ENCODE data around the gene VEZF1. TPM values are rescaled to one million over a fixed set of nuclear protein-coding genes. Genes with fewer than 3 reads are reported as not detected.

The VEZF1 gene
- total and polyA plus RNA-seq, 2 experiments from 2014 or later, result 36.0 to 67.7 TPM

DNA sequence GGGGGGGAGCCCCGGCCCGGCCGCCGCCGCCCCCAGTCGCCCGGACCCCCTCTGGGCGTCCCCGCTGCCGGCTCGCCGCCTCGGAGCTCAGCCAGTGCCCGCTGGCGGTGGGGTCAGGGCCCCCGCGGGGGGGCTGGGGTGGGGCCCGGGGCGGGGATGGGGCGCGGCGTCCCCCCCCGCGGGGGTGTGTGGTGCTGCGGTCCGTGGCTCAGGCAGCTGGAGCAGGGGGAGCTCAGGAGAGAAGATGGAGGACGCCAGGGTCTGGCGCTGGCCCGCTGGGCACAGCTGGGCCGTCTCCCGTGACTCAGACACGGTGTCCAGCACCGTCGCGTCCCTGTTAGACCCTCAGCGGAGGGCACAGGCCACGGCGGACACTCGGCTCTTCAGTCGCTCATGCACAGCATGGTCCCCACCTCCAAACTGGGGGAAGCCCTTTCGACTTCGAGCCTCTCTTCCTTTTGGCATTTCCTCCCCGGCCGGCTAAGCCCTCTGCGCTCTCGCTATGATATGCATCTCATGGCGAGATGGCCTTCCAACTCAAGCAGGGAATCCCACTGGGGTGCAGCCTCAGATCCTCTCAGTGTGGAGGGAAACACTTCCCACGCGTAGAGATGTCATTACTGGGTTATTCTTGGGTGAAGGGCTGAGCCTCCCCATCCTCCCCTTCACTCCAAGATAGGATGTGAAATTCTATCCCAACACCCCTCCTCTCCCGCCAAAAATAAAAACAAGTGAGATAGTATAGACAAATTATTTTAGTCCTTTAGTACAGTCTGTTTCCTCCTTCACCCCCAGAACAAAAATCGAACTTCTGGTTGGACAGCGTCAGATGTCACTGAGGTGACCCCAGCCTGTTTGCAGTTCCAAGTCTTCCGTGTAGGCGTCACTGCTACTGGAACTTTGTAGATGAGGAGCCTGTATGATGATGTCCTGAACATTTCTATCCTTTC, 522 bp upstream of the VEZF1 start:
- Histone ChIP-seq H2AFZ (no peak overlapping the region), H3K4me3 (peak overlapping the region; percentile 75)

More for the DNA sequence above, 522 bp upstream of the VEZF1 start:
- Mint-ChIP-seq H3K4me3 (peak overlapping the region; percentile 91), H3K36me3 (ENCODE audit: low read depth) (peaks cover 8% of the 10 kb centered on the region; the same call in 1 of the 3 replicates), H3K4me1 (peaks cover 61% of the 10 kb centered on the region), H3K27ac (peak overlapping the region; percentile 60), H3K9me3 (no peaks in the 10 kb centered on the region; the same call in 2 of the 3 replicates), H3K27me3 (ENCODE audit: insufficient read depth, low read depth, poor library complexity) (peaks cover 11% of the 10 kb centered on the region)
- Histone ChIP-seq H3K4me1 (ENCODE audit: insufficient read depth) (peaks cover 18% of the 10 kb centered on the region), H3K79me2 (replicated peaks; ENCODE audit: insufficient read depth) (peaks cover 38% of the 10 kb centered on the region), H3K27ac (ENCODE audit: low read depth) (peak overlapping the region; percentile 74; the same call in 1 of the 2 replicates), H3F3A (replicated peaks; ENCODE audit: low read depth) (peaks cover 6% of the 10 kb centered on the region), H3K9me2 (ENCODE audit: insufficient read depth) (no peaks in the 10 kb centered on the region), H3K4me2 (peak overlapping the region; percentile 86), H3K36me3 (ENCODE audit: insufficient read depth) (no peaks in the 10 kb centered on the region), H3K27me3 (ENCODE audit: insufficient read depth) (no peaks in the 10 kb centered on the region), H4K20me1 (replicated peaks; ENCODE audit: insufficient read depth) (peaks cover 14% of the 10 kb centered on the region)
- TF ChIP-seq STAT1 (IDR thresholded peaks at IDR 0.05; ENCODE audit: unreplicated experiment), result no peak
- peak; percentile 66 for TF ChIP-seq POLR2AphosphoS5 (IDR thresholded peaks at IDR 0.05; ENCODE audit: low read depth)
- TF ChIP-seq, protein P1, sequence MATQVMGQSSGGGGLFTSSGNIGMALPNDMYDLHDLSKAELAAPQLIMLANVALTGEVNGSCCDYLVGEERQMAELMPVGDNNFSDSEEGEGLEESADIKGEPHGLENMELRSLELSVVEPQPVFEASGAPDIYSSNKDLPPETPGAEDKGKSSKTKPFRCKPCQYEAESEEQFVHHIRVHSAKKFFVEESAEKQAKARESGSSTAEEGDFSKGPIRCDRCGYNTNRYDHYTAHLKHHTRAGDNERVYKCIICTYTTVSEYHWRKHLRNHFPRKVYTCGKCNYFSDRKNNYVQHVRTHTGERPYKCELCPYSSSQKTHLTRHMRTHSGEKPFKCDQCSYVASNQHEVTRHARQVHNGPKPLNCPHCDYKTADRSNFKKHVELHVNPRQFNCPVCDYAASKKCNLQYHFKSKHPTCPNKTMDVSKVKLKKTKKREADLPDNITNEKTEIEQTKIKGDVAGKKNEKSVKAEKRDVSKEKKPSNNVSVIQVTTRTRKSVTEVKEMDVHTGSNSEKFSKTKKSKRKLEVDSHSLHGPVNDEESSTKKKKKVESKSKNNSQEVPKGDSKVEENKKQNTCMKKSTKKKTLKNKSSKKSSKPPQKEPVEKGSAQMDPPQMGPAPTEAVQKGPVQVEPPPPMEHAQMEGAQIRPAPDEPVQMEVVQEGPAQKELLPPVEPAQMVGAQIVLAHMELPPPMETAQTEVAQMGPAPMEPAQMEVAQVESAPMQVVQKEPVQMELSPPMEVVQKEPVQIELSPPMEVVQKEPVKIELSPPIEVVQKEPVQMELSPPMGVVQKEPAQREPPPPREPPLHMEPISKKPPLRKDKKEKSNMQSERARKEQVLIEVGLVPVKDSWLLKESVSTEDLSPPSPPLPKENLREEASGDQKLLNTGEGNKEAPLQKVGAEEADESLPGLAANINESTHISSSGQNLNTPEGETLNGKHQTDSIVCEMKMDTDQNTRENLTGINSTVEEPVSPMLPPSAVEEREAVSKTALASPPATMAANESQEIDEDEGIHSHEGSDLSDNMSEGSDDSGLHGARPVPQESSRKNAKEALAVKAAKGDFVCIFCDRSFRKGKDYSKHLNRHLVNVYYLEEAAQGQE (IDR thresholded peaks at IDR 0.05; ENCODE audit: unreplicated experiment), result no peak
- no peak for TF ChIP-seq EZH2phosphoT487 (IDR thresholded peaks at IDR 0.05; ENCODE audit: unreplicated experiment)
- TF ChIP-seq JUNB (IDR thresholded peaks at IDR 0.05; ENCODE audit: unreplicated experiment), result no peak
- no peak for TF ChIP-seq CREB1 (CRISPR knock-in tag; IDR thresholded peaks at IDR 0.05; ENCODE audit: low read depth)
- TF ChIP-seq, protein P2, sequence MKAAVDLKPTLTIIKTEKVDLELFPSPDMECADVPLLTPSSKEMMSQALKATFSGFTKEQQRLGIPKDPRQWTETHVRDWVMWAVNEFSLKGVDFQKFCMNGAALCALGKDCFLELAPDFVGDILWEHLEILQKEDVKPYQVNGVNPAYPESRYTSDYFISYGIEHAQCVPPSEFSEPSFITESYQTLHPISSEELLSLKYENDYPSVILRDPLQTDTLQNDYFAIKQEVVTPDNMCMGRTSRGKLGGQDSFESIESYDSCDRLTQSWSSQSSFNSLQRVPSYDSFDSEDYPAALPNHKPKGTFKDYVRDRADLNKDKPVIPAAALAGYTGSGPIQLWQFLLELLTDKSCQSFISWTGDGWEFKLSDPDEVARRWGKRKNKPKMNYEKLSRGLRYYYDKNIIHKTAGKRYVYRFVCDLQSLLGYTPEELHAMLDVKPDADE (IDR thresholded peaks at IDR 0.05), result no peak
- no peak for TF ChIP-seq NANOG (IDR thresholded peaks at IDR 0.05; ENCODE audit: borderline replicate concordance)
- TF ChIP-seq, protein P3, sequence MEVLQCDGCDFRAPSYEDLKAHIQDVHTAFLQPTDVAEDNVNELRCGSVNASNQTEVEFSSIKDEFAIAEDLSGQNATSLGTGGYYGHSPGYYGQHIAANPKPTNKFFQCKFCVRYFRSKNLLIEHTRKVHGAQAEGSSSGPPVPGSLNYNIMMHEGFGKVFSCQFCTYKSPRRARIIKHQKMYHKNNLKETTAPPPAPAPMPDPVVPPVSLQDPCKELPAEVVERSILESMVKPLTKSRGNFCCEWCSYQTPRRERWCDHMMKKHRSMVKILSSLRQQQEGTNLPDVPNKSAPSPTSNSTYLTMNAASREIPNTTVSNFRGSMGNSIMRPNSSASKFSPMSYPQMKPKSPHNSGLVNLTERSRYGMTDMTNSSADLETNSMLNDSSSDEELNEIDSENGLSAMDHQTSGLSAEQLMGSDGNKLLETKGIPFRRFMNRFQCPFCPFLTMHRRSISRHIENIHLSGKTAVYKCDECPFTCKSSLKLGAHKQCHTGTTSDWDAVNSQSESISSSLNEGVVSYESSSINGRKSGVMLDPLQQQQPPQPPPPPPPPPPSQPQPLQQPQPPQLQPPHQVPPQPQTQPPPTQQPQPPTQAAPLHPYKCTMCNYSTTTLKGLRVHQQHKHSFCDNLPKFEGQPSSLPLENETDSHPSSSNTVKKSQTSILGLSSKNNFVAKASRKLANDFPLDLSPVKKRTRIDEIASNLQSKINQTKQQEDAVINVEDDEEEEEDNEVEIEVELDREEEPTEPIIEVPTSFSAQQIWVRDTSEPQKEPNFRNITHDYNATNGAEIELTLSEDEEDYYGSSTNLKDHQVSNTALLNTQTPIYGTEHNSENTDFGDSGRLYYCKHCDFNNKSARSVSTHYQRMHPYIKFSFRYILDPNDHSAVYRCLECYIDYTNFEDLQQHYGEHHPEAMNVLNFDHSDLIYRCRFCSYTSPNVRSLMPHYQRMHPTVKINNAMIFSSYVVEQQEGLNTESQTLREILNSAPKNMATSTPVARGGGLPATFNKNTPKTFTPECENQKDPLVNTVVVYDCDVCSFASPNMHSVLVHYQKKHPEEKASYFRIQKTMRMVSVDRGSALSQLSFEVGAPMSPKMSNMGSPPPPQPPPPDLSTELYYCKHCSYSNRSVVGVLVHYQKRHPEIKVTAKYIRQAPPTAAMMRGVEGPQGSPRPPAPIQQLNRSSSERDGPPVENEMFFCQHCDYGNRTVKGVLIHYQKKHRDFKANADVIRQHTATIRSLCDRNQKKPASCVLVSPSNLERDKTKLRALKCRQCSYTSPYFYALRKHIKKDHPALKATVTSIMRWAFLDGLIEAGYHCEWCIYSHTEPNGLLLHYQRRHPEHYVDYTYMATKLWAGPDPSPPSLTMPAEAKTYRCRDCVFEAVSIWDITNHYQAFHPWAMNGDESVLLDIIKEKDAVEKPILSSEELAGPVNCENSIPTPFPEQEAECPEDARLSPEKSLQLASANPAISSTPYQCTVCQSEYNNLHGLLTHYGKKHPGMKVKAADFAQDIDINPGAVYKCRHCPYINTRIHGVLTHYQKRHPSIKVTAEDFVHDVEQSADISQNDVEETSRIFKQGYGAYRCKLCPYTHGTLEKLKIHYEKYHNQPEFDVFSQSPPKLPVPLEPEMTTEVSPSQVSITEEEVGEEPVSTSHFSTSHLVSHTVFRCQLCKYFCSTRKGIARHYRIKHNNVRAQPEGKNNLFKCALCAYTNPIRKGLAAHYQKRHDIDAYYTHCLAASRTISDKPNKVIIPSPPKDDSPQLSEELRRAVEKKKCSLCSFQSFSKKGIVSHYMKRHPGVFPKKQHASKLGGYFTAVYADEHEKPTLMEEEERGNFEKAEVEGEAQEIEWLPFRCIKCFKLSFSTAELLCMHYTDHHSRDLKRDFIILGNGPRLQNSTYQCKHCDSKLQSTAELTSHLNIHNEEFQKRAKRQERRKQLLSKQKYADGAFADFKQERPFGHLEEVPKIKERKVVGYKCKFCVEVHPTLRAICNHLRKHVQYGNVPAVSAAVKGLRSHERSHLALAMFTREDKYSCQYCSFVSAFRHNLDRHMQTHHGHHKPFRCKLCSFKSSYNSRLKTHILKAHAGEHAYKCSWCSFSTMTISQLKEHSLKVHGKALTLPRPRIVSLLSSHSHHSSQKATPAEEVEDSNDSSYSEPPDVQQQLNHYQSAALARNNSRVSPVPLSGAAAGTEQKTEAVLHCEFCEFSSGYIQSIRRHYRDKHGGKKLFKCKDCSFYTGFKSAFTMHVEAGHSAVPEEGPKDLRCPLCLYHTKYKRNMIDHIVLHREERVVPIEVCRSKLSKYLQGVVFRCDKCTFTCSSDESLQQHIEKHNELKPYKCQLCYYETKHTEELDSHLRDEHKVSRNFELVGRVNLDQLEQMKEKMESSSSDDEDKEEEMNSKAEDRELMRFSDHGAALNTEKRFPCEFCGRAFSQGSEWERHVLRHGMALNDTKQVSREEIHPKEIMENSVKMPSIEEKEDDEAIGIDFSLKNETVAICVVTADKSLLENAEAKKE (CRISPR knock-in tag; IDR thresholded peaks at IDR 0.05), result no peak
- DNase-seq (ENCODE audit: low spot score), result peak; percentile 67
- ATAC-seq, result peak; percentile 55

Measured in GM23338 (cell line).